ENCODE measurements around the gene CHST9.
"Not testable (repeated sequence)": the region's sequence is repeated elsewhere in the genome, so short reads cannot be mapped to it uniquely, and the experiment has no call there.

GRCh38 chr18:26972549-26972948 lies 212.6 kb downstream of the CHST9 start:
- TF ChIP-seq CTCF (IDR thresholded peaks at IDR 0.05; ENCODE audit: low read length); EZH2 (IDR thresholded peaks at IDR 0.05; ENCODE audit: borderline replicate concordance, low read length): not testable (repeated sequence)

All from OCI-LY1 (cell line).